Right cardiac atrium (tissue), 5 donors: ENCODE data around the gene SCARF1. TPM values are rescaled to one million over a fixed set of nuclear protein-coding genes. Genes with fewer than 3 reads are reported as not detected.

Experiments used
- ATAC-seq, 2 donors: fragments of 200-7000 bp; cut with Tn5 transposase; one replicate each; pipeline versions ENCODE4 v1.8.0 to v1.9.1; 2020; ENCODE audit warnings: moderate library complexity in 2 of 2, mild to moderate bottlenecking in 1 of 2
- DNase-seq, 3 donors: peaks; one replicate each; pipeline ENCODE4 v3.0.0-alpha.2; 2020
- H3K27ac ChIP-seq: one replicate; pipeline ENCODE4 v1.5.1; 2013; ENCODE audit warnings: mild to moderate bottlenecking, low read length, control low read depth, moderate library complexity
- H3K27me3 ChIP-seq: one replicate; pipeline ENCODE4 v1.6.1; 2013; ENCODE audit not compliant: control insufficient read depth, insufficient read depth
- H3K4me1 ChIP-seq: one replicate; pipeline ENCODE4 v1.6.1; 2013; ENCODE audit warnings: low read length; ENCODE audit not compliant: control insufficient read depth, insufficient read depth
- H3K4me3 ChIP-seq: one replicate; pipeline ENCODE4 v1.5.1; 2013; ENCODE audit warnings: low read length, control low read depth
- H3K9me3 ChIP-seq: one replicate; pipeline ENCODE4 v1.6.1; 2013; ENCODE audit warnings: low read length; ENCODE audit not compliant: control insufficient read depth
- WGBS: extraction: QIAGEN DNeasy Blood & Tissue Kit; methylation state at CpG from one replicate; pipeline ENCODE4 v1.1.7; 2013; 5-methylcytosine and 5-hydroxymethylcytosine counted together
- intact Hi-C, 4 donors: fragments of 100-400 bp; cut with DNase I; formaldehyde crosslinking; loops; one replicate each; pipeline versions ENCODE4 v1.11.0 to v1.14.0; 2022 to 2023
- polyA plus RNA-seq: library from polyadenylated mRNA; stranded (reverse); fragments of 200-250 nt; gene quantifications from one replicate; pipeline ENCODE4 v1.2.3, GENCODE V29; 2013
- total RNA-seq, 4 donors: library from RNA; stranded (reverse); fragmentation: NEBNext Ultra II Directional; extraction: Animal tissue kit (Norgen Biotek cat#: 25700); gene quantifications; one replicate each; pipeline ENCODE4 v1.2.1, GENCODE V29; 2021
- donor health status: healthy with polysubstance abuse.
- donor health status: DM: no; HTN: yes; CAD: no.
- donor health status: DM: no; HTN: no; CAD: no.
- donor health status: DM: no; HTN: yes; CAD: no; lungs with severe emphysema.
- donor health status: DM: yes; HTN: yes; CAD: no.

Gene SCARF1
- total and polyA plus RNA-seq, 5 donors, result 7.7 to 15.6 (median 12.4) TPM

GRCh38 chr17:1648173-1648962 is 2.8 kb upstream of the SCARF1 start:
- H3K4me1 ChIP-seq, result peaks cover 5% of the 10 kb centered on the region
- no peaks in the 10 kb centered on the region for H3K27me3 ChIP-seq
- peak overlapping the region; percentile 43 for H3K4me3 ChIP-seq
- intact Hi-C loops, result loop anchor here in 2 of 4 donors (5.0 kb wide), 1 partner anchor 71 kb away; no protein-coding TSS in a partner anchor
- H3K9me3 ChIP-seq, result no peaks in the 10 kb centered on the region
- 2% methylated on average over 54 of the region's 54 CpGs for WGBS
- ATAC-seq, result peak; percentile 51 to 73
- peak overlapping the region; percentile 76 for H3K27ac ChIP-seq
- DNase-seq, result peak in 2 of 3 donors; percentile 84 to 96

DNA sequence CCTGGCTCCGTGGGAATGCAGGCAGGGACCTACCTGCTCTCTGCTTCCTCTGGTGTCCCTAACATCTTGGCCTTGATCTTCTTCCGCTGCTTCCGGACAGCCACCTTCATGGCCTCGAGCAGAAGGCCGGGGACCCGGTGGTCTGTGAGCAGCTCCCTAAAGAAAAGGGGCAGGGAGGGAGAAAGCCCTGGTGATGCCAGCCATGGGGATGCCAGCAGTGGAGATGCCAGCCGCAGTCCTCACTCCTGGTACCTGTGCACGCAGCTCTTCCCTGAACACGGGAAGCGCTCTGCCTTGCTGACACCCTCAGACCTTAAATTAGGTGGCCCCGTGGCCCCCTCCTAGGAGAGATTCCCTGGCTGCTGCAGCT is 2.3 kb upstream of the SCARF1 start:
- no peak for ATAC-seq
- Histone ChIP-seq H3K27me3 (no peaks in the 10 kb centered on the region), H3K4me1 (peaks cover 5% of the 10 kb centered on the region), H3K27ac (peak overlapping the region; percentile 8), H3K4me3 (no peak overlapping the region), H3K9me3 (no peaks in the 10 kb centered on the region)
- DNase-seq, result peak in 1 of 3 donors; percentile 65
- WGBS, result 65% methylated on average over 11 of the region's 11 CpGs
- intact Hi-C loops, result loop anchor here in 2 of 4 donors (5.0 kb wide), 1 partner anchor 70 kb away; no protein-coding TSS in a partner anchor

GRCh38 chr17:1646199-1646875 is 805 bp upstream of the SCARF1 start:
- Histone ChIP-seq H3K27me3 (no peaks in the 10 kb centered on the region), H3K4me3 (no peak overlapping the region), H3K4me1 (peaks cover 5% of the 10 kb centered on the region), H3K9me3 (no peaks in the 10 kb centered on the region), H3K27ac (peak overlapping the region; percentile 54)
- WGBS, result 82% methylated on average over 13 of the region's 13 CpGs
- no peak for ATAC-seq
- intact Hi-C loops, result loop anchor here in 2 of 4 donors (5.0 kb wide), 1 partner anchor 69 kb away; no protein-coding TSS in a partner anchor
- DNase-seq, result peak in 2 of 3 donors; percentile 45 to 53

GRCh38 chr17:1644493-1645206 is 882 bp downstream of the SCARF1 start:
- peak overlapping the region; percentile 69 for H3K27ac ChIP-seq
- intact Hi-C loops, result loop anchor here in 3 of 4 donors (5.0 kb wide), 2 partner anchors 62 to 67 kb away; no protein-coding TSS in a partner anchor
- peaks cover 3% of the 10 kb centered on the region for H3K4me1 ChIP-seq
- WGBS, result 62% methylated on average over 15 of the region's 15 CpGs
- peak overlapping the region; percentile 34 for H3K4me3 ChIP-seq
- ATAC-seq, result no peak
- no peaks in the 10 kb centered on the region for H3K9me3 ChIP-seq
- peak in 2 of 3 donors; percentile 59 to 68 for DNase-seq
- H3K27me3 ChIP-seq, result no peaks in the 10 kb centered on the region

GRCh38 chr17:1643999-1644492 is 1.5 kb downstream of the SCARF1 start:
- peak overlapping the region; percentile 69 for H3K27ac ChIP-seq
- WGBS, result 23% methylated on average over 13 of the region's 13 CpGs

GRCh38 chr17:1643293-1643998 is 2.1 kb downstream of the SCARF1 start:
- Histone ChIP-seq H3K4me3 (peak overlapping the region; percentile 37), H3K4me1 (peaks cover 3% of the 10 kb centered on the region), H3K27ac (peak overlapping the region; percentile 69), H3K9me3 (no peaks in the 10 kb centered on the region), H3K27me3 (no peaks in the 10 kb centered on the region)
- 2% methylated on average over 90 of the region's 90 CpGs for WGBS
- ATAC-seq (peak in 1 of 2 donors; percentile 0), DNase-seq (peak in 2 of 3 donors; percentile 71 to 80)
- intact Hi-C loops, result loop anchor here in 1 of 4 donors (5.0 kb wide), 1 partner anchor 61 kb away; no protein-coding TSS in a partner anchor

More at GRCh38 chr17:1643999-1644492, 1.5 kb downstream of the SCARF1 start:
- DNase-seq, result peak in 1 of 3 donors; percentile 63
- no peaks in the 10 kb centered on the region for H3K27me3 ChIP-seq
- no peaks in the 10 kb centered on the region for H3K9me3 ChIP-seq
- H3K4me3 ChIP-seq, result peak overlapping the region; percentile 37
- peak in 1 of 2 donors; percentile 1 for ATAC-seq
- H3K4me1 ChIP-seq, result peaks cover 3% of the 10 kb centered on the region
- intact Hi-C loops, result loop anchor here in 1 of 4 donors (5.0 kb wide), 1 partner anchor 62 kb away; no protein-coding TSS in a partner anchor

GRCh38 chr17:1641065-1641403 is 4.5 kb downstream of the SCARF1 start:
- intact Hi-C loops, result loop anchor here in 1 of 4 donors (5.0 kb wide), 1 partner anchor 59 kb away; no protein-coding TSS in a partner anchor
- WGBS, result 81% methylated on average over 12 of the region's 12 CpGs
- no peak for ATAC-seq
- Histone ChIP-seq H3K27me3 (no peaks in the 10 kb centered on the region), H3K4me3 (no peak overlapping the region), H3K27ac (no peak overlapping the region), H3K9me3 (no peaks in the 10 kb centered on the region), H3K4me1 (no peaks in the 10 kb centered on the region)
- peak in 1 of 3 donors; percentile 12 for DNase-seq

DNA sequence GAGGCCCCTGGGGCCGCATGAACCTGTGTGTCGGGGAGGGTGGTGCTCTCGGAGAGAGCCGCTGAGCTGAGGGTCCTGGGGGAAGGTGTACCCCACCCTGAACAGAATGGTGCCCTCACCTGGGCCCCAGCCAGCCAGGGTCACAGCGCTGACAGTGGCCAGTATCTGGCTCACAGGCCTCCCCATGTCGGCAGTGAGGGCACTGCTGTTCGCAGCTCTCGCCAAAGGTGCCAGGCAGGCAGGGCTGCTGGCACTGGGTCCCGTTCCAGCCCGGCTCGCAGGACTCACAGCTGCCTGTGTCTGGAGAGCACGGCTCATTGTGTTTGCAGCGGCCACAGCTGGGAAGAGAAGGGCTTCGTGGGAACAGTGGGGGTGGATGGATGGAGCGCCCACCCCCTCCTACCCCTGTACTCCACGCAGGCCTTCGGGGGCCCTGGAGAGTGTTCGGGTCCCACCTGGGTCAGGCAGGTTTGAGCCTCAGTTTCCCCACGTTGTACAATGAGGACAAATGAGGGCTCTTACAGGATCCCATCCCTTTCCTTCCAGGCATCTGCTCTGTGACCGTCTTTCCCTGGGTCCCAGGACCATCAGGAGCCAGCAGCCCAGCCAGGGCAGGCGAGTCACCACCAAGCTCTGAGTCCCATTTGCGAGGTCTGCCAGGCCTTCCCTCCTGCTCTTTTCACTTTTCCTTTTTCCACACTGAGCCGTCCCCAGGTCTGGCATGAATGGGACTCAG is 5.0 kb downstream of the SCARF1 start:
- WGBS, result 77% methylated on average over 23 of the region's 23 CpGs
- H3K4me1 ChIP-seq, result no peaks in the 10 kb centered on the region
- ATAC-seq, result peak in 1 of 2 donors; percentile 1
- H3K9me3 ChIP-seq, result no peaks in the 10 kb centered on the region
- H3K27ac ChIP-seq, result no peak overlapping the region
- DNase-seq, result peak in 1 of 3 donors; percentile 52
- intact Hi-C loops, result loop anchor here in 1 of 4 donors (5.0 kb wide), 1 partner anchor 58 kb away; no protein-coding TSS in a partner anchor
- no peaks in the 10 kb centered on the region for H3K27me3 ChIP-seq
- no peak overlapping the region for H3K4me3 ChIP-seq

GRCh38 chr17:1639549-1640180 is 5.9 kb downstream of the SCARF1 start:
- Histone ChIP-seq H3K27ac (no peak overlapping the region), H3K4me1 (no peaks in the 10 kb centered on the region), H3K9me3 (no peaks in the 10 kb centered on the region), H3K4me3 (no peak overlapping the region), H3K27me3 (no peaks in the 10 kb centered on the region)
- WGBS, result 78% methylated on average over 11 of the region's 11 CpGs
- intact Hi-C loops, result loop anchor here in 1 of 4 donors (5.0 kb wide), 1 partner anchor 57 kb away; no protein-coding TSS in a partner anchor
- DNase-seq (peak in 1 of 3 donors; percentile 45), ATAC-seq (peak in 1 of 2 donors; percentile 4)
